ENCODE results near the gene XKR7.

XKR7 gene

GRCh38 chr20:31968291-31969126, 558 bp downstream of the XKR7 start:
- TF ChIP-seq, protein P1, sequence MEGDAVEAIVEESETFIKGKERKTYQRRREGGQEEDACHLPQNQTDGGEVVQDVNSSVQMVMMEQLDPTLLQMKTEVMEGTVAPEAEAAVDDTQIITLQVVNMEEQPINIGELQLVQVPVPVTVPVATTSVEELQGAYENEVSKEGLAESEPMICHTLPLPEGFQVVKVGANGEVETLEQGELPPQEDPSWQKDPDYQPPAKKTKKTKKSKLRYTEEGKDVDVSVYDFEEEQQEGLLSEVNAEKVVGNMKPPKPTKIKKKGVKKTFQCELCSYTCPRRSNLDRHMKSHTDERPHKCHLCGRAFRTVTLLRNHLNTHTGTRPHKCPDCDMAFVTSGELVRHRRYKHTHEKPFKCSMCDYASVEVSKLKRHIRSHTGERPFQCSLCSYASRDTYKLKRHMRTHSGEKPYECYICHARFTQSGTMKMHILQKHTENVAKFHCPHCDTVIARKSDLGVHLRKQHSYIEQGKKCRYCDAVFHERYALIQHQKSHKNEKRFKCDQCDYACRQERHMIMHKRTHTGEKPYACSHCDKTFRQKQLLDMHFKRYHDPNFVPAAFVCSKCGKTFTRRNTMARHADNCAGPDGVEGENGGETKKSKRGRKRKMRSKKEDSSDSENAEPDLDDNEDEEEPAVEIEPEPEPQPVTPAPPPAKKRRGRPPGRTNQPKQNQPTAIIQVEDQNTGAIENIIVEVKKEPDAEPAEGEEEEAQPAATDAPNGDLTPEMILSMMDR (IDR thresholded peaks at IDR 0.05; ENCODE audit: low read depth, low read length), result no peak
- no peak for DNase-seq (ENCODE audit: extremely low read depth, low read depth)

DNA sequence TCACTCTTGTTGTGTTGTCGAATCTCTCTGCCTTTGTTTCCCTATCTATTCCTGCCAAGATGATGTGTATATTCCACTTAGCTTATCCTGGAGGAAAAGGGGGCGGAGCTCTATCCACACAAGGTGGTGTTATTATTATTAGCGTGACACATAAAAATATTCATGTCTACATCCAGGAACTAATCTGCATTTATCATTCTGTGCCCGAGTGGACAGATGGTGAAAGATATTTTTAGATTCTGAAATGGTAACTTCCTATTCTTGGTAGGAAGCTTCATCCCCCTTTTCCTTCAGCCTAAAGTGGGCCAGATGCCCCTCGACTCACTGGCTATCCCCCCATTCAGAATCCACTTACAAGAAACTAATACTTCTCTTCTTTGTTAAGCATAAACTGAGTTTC, 2.0 kb downstream of the XKR7 start:
- TF ChIP-seq, protein P1 (IDR thresholded peaks at IDR 0.05; ENCODE audit: low read depth, low read length), result no peak
- no peak for DNase-seq (ENCODE audit: extremely low read depth, low read depth)

GRCh38 chr20:31972471-31973021, 4.6 kb downstream of the XKR7 start:
- TF ChIP-seq, protein P1 (IDR thresholded peaks at IDR 0.05; ENCODE audit: low read depth, low read length), result no peak
- DNase-seq (ENCODE audit: extremely low read depth, low read depth), result no peak

- TF ChIP-seq, protein P1 (IDR thresholded peaks at IDR 0.05; ENCODE audit: low read depth, low read length), result no peak
Observed at GRCh38 chr20:31974296-31974695, 6.3 kb downstream of the XKR7 start.

DNA sequence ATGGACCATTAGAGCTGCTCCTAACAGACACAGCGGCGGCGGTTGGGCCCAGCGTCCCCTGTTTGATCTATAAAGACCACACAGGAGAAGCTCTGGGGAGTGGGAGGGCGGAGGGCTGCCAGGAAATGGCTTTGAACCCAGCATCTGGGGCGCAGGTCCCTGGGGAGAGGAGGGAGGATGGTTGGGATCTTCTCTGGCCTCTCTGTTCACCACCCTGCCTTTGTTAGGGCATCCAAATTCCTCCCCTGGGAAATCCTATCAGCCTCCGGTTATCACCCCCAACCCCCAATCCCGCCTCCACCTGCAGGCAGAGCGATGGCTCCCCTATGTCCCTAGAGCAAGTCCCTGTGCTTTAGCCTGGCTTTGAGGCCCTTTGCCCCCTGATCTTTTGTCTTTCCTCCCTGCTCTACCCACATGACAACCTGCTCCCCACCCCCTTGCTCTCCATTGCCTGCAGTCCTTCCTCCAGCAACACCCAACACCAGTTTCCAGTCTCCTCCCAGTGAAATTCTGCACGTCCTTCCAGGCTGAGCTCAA, 7.1 kb downstream of the XKR7 start:
- DNase-seq (ENCODE audit: extremely low read depth, low read depth), result no peak
- TF ChIP-seq, protein P1 (IDR thresholded peaks at IDR 0.05; ENCODE audit: low read depth, low read length), result no peak

More at GRCh38 chr20:31974296-31974695, 6.3 kb downstream of the XKR7 start:
- DNase-seq (ENCODE audit: extremely low read depth, low read depth), result no peak

DNA sequence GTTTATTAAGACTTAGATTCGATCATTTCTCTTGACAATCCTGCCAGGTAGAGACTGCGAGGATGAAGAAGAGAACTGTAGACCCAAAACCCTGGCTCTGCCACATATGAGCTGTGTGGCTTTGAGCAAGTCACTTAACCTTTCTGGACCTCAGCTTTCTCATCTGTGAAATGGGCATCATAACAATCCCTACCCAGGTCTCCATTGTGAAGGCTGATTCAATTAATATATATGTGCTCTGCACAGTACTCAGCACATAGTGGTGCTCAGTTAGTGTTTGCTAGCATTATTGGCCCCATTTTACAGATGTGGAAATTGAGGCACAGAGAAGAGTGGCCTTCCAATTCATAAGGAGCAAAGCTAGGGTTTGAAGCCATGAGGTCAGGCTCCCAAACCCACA, 7.9 kb downstream of the XKR7 start:
- TF ChIP-seq, protein P1 (IDR thresholded peaks at IDR 0.05; ENCODE audit: low read depth, low read length), result no peak

DNA sequence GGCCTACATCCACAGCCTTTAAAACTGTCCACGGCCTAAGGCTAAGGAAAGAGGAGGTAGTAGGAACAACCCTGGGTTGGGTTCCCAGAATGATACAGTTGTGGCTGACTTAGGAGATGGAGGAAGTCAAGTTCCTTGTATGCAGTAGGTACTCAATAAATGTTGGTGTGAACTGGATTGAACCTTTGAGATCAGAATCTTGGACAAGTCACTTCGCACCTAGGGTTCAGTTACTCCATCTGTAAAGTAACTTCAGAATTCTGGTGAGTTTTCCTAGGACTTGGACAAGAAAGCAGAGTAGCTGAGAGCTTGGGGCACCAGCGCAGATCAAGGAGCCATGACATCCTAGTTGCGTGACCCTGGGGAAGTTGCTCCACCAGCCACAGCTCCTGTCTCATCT, 9.1 kb downstream of the XKR7 start:
- TF ChIP-seq, protein P1 (IDR thresholded peaks at IDR 0.05; ENCODE audit: low read depth, low read length), result no peak
- DNase-seq (ENCODE audit: extremely low read depth, low read depth), result no peak

More for the DNA sequence above, 7.9 kb downstream of the XKR7 start:
- no peak for DNase-seq (ENCODE audit: extremely low read depth, low read depth)
